Fibroblast of skin of abdomen (primary cell): ENCODE measurements around the gene TRPM8. TPM values are rescaled to one million over a fixed set of nuclear protein-coding genes. Genes with fewer than 3 reads are reported as not detected.
"Not testable (repeated sequence)": the region's sequence is repeated elsewhere in the genome, so short reads cannot be mapped to it uniquely, and the experiment has no call there.

Source experiments
- DNase-seq: peaks from one replicate; pipeline ENCODE4 v3.0.0-alpha.2; 2013
- polyA plus RNA-seq, 2 experiments: library from polyadenylated mRNA; unstranded; fragments of 120-200 nt; gene quantifications; one replicate each; pipeline ENCODE4 v1.2.1, GENCODE V29; 2013; ENCODE audit not compliant: insufficient read length in 2 of 2

The TRPM8 gene
- 0.18 TPM for polyA plus RNA-seq (2013, experiment 1 of 2; ENCODE audit: insufficient read length)
- polyA plus RNA-seq (2013, experiment 2 of 2; ENCODE audit: insufficient read length), result 0.15 TPM

GRCh38 chr2:233917116-233917515, at the start of gene TRPM8:
Gene TRPM8, plus strand, starts transcription at chr2:233917373. Its CDS starts 9,165 bp downstream, at chr2:233926538.
- DNase-seq, result no peak

GRCh38 chr2:233867993-233868532, 49.1 kb upstream of the TRPM8 start, which contains the start of gene MSL3B:
Gene MSL3B, minus strand, starts transcription at chr2:233868386.
- DNase-seq, result peak; percentile 68

GRCh38 chr2:233871432-233871831, 45.7 kb upstream of the TRPM8 start:
- no peak for DNase-seq

- not testable (repeated sequence) for DNase-seq
These were observed 45.0 kb upstream of the TRPM8 start for GRCh38 chr2:233872125-233872524.

- no peak for DNase-seq
These were observed 34.8 kb upstream of the TRPM8 start for GRCh38 chr2:233882353-233882752.

- no peak for DNase-seq
These were observed 24.4 kb upstream of the TRPM8 start for GRCh38 chr2:233892793-233893192.

- DNase-seq, result not testable (repeated sequence)
These were observed 20.9 kb upstream of the TRPM8 start for GRCh38 chr2:233896253-233896652.

GRCh38 chr2:233901367-233901766, 15.8 kb upstream of the TRPM8 start:
- DNase-seq, result no peak

- no peak for DNase-seq
These were observed 15.3 kb upstream of the TRPM8 start for GRCh38 chr2:233901884-233902283.

- DNase-seq, result no peak
These were observed 11.2 kb upstream of the TRPM8 start for GRCh38 chr2:233905945-233906344.

- DNase-seq, result no peak
These were observed 9.5 kb upstream of the TRPM8 start for GRCh38 chr2:233907627-233908026.

- peak; percentile 33 for DNase-seq
These were observed 4.3 kb upstream of the TRPM8 start for GRCh38 chr2:233912691-233913423.

- DNase-seq, result no peak
These were observed 2.0 kb upstream of the TRPM8 start for GRCh38 chr2:233915128-233915527.

- no peak for DNase-seq
These were observed 2.1 kb downstream of the TRPM8 start for GRCh38 chr2:233919319-233919718.

- peak; percentile 39 for DNase-seq
These were observed 2.8 kb downstream of the TRPM8 start for GRCh38 chr2:233919938-233920337.

GRCh38 chr2:233922471-233922870, 5.3 kb downstream of the TRPM8 start:
- DNase-seq, result no peak

GRCh38 chr2:233925402-233925801, 8.2 kb downstream of the TRPM8 start:
- no peak for DNase-seq

GRCh38 chr2:233926806-233927205, 9.6 kb downstream of the TRPM8 start:
- DNase-seq, result no peak

- no peak for DNase-seq
These were observed 11.6 kb downstream of the TRPM8 start for GRCh38 chr2:233928594-233929351.

- no peak for DNase-seq
These were observed 12.3 kb downstream of the TRPM8 start for GRCh38 chr2:233929352-233930022.

- DNase-seq, result no peak
These were observed 17.4 kb downstream of the TRPM8 start for GRCh38 chr2:233934524-233934923.

- no peak for DNase-seq
These were observed 18.3 kb downstream of the TRPM8 start for GRCh38 chr2:233935426-233935825.

GRCh38 chr2:233936089-233936488, 18.9 kb downstream of the TRPM8 start:
- DNase-seq, result no peak
